Stimulated activated CD8-positive, alpha-beta memory T cell treated with anti-CD3 and anti-CD28 coated beads, Interleukin-12 subunit alpha, Interleukin-12 subunit beta, amount 100 ng/mL, for 4 hours (primary cell): ENCODE data around the gene IGF2BP3.
A peak's percentile ranks its signal among the peaks of the same experiment; 100 is the strongest.
"Not testable (repeated sequence)": the region's sequence is repeated elsewhere in the genome, so short reads cannot be mapped to it uniquely, and the experiment has no call there.

ENCODE experiments used
- DNase-seq: peaks from one replicate; pipeline ENCODE4 v3.0.0-alpha.2; 2020; ENCODE audit warnings: low read depth

The IGF2BP3 gene

DNA sequence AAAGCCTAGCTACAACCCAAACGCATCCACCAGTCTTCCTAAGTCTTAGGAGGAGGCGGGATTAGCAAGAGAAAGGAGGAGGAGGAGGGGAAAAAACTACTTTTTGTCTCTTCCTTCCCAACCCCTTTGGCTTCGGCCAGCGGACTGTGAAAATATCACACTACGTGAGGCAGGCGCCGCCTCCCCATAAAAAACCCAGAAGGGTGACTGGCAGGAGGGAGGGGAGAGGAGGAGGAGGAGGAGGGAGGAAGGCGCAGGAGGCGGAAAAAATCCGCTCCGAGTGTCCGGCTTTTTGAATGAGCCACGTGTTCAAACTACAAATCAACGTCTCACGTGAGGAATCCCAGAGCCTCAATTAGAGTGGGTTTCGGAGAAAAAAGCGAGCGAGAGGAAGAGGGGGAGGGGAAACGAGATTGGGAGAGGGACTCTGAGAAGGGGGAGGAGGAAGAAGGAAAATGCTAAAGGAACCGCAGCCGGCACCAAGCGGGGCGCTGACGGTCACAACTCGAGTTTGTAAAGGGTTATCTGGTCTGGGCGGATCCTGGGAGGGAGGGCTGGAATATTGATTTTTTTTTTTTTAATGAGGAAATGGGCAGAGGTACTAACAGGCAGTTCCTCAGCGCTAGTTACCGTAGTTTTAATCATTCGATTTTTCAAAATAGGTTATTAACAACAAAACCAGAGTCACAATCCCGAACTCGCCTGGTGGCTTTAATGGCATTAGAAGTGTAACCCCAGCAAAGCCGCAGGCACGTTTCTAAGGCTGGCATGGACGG is at the start of gene IGF2BP3:
TSS of gene IGF2BP3 (minus strand) at position 162 of the 776 bp plus-strand sequence. CDS start 381 bp downstream, outside the sequence.
- no peak for DNase-seq

DNA sequence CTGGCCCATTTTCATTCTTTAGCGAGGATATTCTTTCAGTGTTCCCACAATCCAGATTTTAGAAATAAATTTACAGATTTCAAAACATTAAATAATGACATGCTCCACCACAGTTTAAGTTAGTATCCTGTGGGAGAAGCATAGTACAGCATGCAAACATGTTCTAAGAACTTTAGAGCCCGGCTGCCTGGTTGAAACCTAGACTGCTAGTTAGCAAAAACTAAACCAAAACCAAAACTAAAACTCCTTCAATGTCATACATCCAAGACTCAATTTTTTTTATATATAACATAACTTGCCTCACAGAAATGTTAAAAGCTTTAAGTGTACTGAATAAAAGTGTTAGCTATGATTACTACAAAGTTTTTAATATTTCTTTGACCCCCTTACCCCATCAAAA is 44.5 kb upstream of the IGF2BP3 start:
- no peak for DNase-seq

DNA sequence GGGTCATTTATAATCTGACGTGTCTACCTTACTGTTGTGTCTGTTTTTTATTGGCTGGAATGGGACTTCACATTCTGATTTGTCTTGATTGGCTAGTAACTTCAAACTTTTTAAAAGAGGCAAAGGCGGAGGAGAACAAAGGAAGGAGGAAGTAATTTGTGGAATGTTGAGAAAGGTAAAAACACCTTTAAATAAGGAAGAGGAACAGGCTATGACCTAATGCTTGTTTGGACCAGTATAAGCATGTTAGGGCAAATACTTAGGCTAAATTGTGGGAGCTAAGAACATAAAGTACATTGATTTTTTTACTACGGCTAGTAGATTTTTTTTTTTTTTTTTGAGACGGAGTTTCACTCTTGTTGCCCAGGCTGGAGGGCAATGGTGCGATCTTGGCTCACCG is 43.5 kb upstream of the IGF2BP3 start:
- not testable (repeated sequence) for DNase-seq

DNA sequence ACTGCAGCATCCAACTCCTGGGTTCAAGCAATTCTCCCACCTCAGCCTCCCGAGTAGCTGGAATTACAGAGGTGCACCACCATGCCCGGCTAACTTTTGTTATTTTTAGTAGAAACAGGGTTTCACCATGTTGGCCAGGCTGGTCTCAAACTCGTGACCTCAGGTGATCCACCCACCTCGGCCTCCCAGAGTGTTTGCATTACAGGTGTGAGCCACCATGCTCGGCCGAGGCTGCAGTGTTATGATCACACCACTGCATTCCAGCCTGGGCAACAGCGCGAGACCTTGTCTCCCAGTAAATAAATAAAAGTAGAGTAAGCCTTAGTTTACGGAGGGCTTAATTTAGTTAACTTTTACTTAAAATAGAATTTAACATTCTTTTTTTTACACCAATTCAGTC is 23.7 kb upstream of the IGF2BP3 start:
- DNase-seq, result no peak

DNA sequence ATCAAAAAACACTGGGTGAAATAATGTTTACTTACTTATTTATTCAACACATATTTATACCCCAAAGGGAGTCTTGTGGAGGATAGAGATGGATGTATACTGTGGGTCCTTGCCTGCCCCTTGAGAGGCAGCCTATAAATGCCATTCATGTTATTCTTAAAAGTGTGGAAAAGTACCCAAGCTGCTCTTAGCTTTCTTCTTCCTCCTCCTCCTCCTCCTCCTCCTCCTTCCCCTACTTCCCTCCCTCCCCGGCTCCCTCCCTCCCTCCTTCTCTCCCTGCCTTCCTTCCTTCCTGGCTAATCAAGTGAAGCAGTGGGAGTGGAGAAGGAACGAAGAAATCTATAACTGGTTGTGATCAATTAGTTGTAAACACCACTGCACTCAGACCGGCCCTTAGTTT is 21.2 kb upstream of the IGF2BP3 start:
- DNase-seq, result no peak

DNA sequence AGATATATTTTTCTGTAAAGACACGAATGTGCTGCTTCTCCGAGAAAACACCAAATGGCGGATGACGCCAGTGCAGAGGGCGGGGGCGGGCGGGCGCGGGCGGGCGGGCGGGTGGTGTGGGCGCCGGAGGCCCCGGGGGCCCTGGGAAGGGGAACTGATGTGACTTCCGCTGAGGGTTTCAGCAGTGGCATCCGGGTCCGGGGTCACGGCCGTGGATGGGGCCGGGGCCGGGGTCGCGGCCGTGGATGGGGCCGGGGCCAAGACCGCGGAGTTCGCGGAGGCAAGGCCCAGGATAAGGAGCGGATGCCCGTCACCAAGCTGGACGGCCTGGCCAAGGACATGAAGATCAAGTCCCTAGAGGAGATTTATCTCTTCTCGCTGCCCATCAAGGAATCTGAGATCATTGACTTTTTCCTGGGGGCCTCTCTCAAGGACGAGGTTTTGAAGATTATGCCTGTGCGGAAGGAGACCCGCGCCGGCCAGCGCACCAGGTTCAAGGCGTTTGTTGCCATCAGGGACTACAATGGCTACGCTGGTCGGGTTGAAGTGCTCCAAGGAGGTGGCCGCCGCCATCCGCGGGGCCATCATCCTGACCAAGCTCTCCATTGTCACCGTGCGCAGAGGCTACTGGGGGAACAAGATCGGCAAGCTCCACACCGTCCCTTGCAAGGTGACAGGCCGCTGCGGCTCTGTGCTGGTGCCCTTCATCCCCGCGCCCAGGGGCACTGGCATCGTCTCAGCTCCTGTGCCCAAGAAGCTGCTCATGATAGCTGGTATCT is 20.3 kb upstream of the IGF2BP3 start:
- DNase-seq, result peak; percentile 42

DNA sequence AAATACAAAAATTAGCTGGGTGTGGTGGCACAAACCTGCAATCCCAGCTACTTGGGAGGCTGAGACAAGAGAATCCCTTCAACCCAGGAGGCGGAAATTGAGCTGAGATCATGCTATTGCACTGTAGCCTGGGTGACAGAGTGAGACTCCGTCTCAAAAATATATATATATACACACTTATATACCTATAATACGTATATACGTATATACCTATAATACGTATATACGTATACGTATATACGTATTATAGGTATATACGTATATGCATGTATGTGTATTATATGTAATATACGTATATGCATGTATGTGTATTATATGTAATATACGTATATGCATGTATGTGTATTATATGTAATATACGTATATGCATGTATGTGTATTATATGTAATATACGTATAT is 18.4 kb upstream of the IGF2BP3 start:
- DNase-seq, result not testable (repeated sequence)

DNA sequence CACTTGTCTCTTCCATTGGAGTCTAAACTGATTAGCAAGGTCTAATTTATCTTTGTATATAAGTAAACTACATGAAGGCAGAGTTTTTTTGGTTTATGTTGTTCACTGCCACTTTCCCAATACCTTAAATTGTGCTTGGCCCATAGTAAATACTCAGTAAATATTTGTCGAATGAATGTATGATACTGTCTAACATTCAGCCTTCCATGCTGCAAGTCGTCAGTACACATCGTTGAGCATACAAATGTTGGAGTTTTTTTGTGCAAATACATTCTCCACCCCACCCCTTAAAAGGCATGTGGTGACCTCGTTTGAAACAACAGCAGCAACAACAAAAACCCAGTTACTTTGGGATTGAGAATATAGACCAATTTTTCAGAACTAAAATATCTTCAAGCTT is 17.4 kb upstream of the IGF2BP3 start:
- DNase-seq, result no peak

DNA sequence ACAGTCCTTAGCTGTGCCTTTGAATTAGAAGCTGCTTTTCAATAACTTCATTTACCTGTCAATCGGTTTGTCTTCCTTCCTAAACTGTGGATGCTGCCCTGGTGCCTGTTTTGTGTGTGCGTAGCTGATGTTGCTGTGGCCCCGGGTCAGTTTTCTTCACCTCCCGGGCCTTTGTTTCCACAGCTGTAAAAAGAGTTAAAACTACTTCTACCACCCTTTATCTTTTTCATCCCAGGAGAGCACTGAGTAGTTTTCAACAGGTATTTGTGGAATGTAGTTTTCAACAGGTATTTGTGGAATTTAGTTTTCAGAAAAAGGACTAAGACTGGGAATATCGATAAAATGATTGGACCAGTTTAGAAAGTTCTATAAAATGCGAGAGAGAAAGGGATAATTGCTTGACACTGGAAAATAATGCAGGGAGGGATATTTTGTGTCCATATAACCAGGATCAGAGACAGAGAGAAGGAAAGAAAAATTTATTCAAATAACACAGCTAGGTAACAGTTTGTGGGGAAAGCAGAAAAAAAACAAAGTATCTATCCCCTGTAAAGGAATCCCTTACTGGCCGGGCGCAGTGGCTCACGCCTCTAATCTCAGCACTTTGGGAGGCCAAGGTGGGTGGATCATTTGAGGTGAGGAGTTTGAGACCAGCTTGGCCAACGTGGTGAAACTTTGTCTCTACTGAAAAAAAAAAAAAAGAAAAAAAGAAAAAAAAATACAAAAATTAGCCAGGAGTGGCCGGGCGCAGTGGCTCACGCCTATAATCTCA is 15.9 kb upstream of the IGF2BP3 start:
- no peak for DNase-seq

DNA sequence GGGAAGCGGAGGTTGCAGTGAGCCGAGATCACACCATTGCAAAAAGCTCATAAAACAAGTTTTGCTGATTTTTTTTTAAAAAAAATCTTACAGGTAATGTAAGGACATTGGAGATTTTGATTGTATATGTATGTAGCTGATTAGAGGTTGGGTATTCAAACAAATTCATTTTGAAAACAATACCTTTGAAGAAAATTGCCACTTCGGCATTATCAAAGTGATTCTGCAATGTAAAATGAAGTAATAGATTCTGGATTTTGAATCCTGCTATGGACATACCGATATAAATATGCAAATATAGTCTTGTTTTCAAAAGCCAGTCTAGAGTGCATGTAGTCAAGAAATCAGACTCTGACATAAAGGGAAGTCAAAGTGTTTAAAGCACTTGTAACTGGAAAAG is 12.4 kb upstream of the IGF2BP3 start:
- DNase-seq, result no peak

DNA sequence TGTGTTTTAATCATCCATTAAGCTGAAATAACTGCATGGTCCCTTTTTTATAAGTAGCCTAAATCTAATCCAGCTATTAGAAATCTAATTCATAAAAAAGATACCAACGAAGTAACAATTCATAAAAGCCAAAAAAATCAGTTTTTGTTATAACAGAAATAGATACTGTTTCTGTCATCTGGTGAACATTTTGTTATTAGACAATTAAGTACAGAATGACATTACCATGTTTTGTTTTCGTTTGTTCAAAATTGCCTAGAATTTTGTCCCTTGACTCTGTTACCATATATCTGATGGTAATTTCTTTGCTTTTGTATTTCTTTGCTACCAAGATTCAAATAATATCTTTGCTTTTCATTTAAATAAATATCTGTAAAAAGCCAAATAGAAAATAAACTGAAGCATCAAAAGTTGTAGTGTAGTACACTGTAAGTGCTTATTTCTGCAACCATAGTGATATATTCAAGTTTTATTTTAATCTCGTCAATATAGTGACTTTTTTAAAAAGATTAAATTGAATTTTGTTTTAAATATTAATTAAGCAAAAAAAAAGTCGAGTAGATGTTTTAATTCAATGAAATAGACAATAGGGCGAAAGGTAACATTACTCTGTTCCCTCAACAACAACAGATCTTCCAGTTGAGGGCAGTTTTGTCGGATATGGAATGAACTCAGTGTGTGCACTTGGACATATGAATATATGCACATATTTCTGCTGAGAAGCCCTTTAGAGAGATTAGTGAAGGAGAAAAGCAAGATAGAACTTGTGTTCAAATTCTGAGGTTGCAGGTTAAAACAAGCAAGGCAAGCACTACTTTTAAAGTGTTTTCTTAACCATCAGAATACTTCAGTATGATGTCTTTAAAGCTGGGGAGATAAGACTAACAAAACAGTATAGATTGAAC is 7.9 kb upstream of the IGF2BP3 start:
- DNase-seq, result no peak

DNA sequence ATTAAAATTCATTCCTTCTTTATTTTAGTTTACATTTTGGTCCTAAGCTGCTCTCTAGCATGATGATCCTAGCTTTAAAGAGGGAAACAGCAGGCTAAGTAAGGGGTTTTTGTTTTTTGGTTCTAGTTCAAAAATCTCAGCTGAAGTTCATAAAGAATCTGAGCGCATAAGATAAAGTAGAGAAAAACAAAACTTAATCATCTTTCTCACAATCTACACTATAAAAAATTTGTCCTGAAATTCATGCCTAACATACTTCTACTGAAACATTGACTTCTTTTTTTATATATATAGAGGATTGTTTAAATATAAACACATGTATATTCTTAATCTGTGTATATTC is 6.8 kb upstream of the IGF2BP3 start:
- DNase-seq, result no peak

DNA sequence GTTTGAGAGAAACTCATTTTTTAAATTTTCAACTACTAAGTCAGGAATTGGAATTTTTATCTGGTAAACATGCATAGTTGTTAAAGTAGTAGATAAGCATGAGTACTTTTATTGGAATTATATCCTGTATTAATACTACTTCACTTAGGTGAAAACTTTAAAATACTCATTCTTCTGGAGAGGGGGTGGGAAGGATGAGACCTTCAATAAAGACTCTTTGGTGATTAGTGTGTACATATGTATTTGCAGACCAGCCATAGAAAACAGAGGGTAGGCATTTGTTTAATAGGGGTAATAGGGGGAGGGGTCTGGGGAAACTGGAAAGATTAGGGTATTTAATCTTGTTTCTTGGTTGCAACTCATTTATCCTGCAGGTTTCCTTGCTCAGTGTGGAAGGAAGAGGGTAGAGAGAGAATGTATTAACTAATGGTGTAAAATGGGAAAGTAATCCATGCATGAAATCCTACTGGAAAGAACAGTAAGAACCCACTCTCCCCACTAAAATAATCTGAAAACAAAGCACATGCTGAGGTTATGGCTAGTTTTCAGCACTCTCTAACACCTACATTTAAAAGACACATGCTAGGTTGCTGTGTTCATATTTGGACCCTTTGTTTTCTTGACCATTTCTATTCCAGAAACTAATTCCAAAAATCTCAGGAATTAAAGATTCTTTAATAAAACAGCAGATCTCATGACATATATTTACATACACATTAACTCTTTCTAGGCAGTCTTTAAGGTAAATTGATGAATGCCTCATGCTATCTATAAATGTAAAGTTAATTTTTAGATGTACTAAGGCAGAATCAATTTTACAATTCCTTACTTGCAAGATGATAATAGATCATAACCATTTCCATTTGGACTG is 6.2 kb upstream of the IGF2BP3 start:
- no peak for DNase-seq

DNA sequence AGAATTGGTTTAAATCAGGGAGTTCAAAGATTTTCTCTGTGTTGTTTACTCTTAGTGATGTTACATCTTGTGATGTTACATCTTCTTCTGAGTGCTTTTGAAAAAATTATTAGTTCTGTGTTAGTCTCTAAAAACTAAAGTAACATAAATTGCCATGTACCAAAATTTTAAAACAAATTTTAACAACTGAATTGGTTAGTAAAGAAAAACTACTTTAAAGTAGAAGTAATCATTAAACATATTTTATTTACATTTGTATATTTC is 5.2 kb upstream of the IGF2BP3 start:
- DNase-seq, result no peak

DNA sequence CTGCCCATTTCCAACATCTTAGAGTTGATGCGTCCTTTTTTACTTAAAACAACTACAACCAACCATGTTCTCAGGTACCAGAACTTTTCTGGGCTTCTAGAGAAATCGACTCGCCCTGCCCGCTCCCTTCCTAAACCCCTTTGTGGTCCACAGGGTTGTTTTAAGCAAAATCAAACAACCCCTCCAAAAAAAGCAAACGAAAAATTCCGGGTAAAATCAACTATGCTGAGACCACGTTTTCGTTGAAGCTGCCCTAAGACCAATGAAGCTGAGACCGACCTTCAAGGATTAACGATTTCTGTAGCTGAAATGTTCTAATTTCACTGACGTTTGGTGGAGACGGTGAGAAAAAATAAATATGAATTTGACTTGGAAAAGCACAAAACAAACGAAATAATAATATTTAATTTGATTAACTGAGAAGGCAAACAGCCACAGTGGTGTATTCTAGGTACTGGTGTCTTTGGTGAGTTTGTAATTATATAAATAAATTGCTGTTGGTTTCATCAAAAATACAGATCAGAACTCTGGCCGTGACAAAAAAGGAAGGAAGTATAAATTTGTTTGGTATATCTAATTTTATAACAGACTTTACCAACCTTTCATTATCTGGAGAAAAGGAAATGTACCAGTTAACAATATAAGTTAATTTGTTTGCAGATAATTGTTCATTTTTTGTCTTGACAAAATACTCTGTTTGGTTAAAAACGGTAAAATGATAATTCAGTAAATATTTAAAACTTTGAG is 4.7 kb upstream of the IGF2BP3 start:
- DNase-seq, result no peak

DNA sequence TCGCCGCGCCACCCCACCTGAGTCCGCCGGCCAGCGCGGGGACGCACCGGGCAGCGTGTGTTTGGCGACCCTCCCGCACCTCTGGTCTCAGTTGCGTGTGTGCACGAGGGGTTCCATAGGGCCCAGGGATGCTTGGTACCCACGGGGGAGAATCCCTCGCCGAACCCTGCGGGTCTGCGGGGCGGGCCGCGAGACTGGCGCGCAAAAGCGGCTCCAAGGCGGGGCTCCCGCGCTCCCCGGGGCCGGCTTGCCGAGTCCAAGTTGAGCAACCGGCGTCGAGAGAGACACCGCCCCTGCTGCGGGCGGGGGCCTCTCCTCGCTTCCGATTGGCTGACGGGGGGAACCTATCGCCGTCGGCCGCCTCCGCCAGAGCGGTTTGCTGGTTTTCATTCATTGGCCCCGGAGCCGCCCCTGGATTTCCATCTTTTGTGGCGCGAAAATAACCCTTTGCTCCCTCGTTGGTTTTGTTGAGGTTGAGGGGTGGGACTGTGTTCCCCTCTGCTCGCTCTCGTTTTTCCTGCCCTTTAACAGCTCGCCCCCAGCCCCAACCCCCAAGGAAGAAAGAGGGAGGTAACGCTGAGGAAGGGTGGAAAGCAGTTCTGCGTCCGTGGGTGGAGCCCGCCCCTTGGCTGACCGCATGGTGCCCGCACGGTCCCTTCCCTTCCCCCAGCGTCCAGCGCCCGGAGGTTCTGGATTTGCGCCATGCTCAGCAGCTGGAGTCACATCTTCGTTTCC is 4.0 kb upstream of the IGF2BP3 start:
- no peak for DNase-seq

DNA sequence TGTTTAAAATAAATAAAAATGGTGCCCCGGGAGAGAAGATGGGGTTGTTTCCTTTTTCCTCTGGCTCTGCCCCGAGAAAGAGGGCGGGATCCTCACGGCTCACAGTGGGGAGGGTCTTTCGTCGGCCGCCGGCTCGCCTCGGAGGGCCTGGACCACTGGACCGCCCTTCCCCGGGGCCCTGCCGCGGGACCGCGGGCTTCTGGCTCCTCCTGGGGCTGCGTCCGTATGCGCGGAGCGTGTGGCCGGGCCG is 3.5 kb upstream of the IGF2BP3 start:
- no peak for DNase-seq

DNA sequence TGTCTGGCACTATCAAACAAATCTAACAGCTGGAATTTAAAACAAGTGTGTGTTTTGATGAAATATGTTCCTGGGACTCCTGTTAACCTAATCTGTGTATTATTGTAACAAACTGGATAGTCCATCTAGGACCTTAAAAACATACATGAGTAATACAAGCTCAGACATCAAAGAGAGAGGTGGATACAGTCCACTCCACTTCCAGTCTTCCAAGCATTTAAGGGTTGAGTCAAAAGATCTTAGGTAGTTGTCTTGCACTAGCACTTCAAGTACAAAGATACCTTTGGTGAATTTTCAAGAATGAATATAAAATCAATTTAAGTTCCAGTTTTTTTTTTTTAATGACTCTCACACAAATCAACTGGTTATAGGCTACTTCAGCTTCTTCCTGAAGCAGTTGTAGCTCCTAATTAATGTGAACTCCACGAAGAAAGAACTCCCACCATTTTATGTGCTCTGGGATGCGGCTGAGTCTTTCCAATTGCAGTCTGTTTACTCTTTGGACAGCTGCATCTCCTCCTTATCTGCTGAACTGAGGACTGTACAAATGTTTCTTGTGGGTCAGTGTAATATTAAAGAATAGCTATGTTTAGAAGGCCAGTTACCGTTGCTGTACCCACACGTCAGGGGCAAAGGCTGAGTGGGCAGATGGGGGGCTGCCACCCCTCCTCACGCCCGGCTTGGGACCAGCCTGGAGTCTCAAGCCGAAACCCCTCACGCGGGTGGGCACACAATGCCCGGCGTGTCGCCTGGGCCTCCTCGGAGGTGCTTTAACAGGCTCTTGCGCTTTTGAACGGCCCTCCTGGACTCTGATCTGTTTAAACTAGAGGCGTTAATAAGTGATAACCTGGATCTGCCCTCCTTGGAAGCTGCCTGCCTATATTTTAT is 2.9 kb upstream of the IGF2BP3 start:
- DNase-seq, result no peak

DNA sequence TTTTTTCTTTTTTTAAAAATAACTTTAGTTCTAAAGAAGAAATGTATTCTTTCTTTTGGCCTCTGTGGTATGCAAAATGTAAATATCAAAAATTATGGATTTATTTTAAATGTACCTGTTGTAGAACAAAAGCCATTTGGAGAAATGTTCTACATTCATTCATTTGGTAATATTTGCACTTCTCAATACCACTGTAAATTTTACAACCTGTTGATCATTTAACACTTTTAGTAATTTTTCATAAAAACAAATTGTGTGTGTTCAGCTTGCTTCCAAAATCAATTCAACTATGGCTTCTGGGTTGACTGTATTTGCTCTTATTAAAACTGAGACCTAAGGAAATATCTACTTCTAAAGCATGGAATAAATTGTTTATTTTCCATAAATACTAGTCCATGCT is 2.3 kb upstream of the IGF2BP3 start:
- DNase-seq, result no peak
